HG03097 (cell line): ENCODE results near the gene SDC4.

Experiments used
- ATAC-seq: cut with Tn5 transposase; IDR thresholded peaks from one replicate; pipeline ENCODE4 v1.9.1; 2021; ENCODE audit not compliant: unreplicated experiment, low FRiP score

Gene SDC4

GRCh38 chr20:45322952-45323383 is 25.3 kb downstream of the SDC4 start:
- no peak for ATAC-seq

GRCh38 chr20:45320948-45321595 is 27.2 kb downstream of the SDC4 start:
- no peak for ATAC-seq

GRCh38 chr20:45318948-45319347 is 29.3 kb downstream of the SDC4 start:
- ATAC-seq: no peak

- ATAC-seq: no peak
These were observed 29.8 kb downstream of the SDC4 start for GRCh38 chr20:45318386-45318939.

GRCh38 chr20:45317826-45318225 is 30.4 kb downstream of the SDC4 start:
- no peak for ATAC-seq

GRCh38 chr20:45316150-45317080 is 31.8 kb downstream of the SDC4 start:
- no peak for ATAC-seq

GRCh38 chr20:45315672-45316071 is 32.6 kb downstream of the SDC4 start:
- no peak for ATAC-seq

GRCh38 chr20:45313943-45314342 is 34.3 kb downstream of the SDC4 start:
- ATAC-seq: no peak

- ATAC-seq: no peak
These were observed 35.0 kb downstream of the SDC4 start for GRCh38 chr20:45313065-45313695.

GRCh38 chr20:45312241-45312640 is 36.0 kb downstream of the SDC4 start:
- no peak for ATAC-seq

- no peak for ATAC-seq
These were observed 36.5 kb downstream of the SDC4 start for GRCh38 chr20:45311589-45312211.

GRCh38 chr20:45309075-45309474 is 39.1 kb downstream of the SDC4 start:
- no peak for ATAC-seq

- ATAC-seq: no peak
These were observed 40.0 kb downstream of the SDC4 start, which contains the start of gene MATN4 for GRCh38 chr20:45308117-45308778. Gene MATN4, minus strand, starts transcription at chr20:45308299. Its CDS starts 2,717 bp downstream, at chr20:45305582.

GRCh38 chr20:45307076-45307640 is 41.1 kb downstream of the SDC4 start:
- ATAC-seq: no peak

GRCh38 chr20:45306431-45306982 is 41.7 kb downstream of the SDC4 start, which contains the start of gene RBPJL:
Gene RBPJL, plus strand, starts transcription at chr20:45306840. Its CDS starts 83 bp downstream, at chr20:45306923.
- ATAC-seq: no peak

GRCh38 chr20:45305262-45305661 is 43.0 kb downstream of the SDC4 start:
- ATAC-seq: no peak

GRCh38 chr20:45304464-45304999 is 43.7 kb downstream of the SDC4 start:
- ATAC-seq: no peak

- no peak for ATAC-seq
These were observed 44.4 kb downstream of the SDC4 start for GRCh38 chr20:45303586-45304463.
